LHCN-M2 (cell line): ENCODE measurements around the gene CNTNAP2. TPM values are rescaled to one million over a fixed set of nuclear protein-coding genes. Genes with fewer than 3 reads are reported as not detected.

Experiments
- DNase-seq: peaks from one replicate; pipeline ENCODE4 v3.0.0-alpha.2; 2012; ENCODE audit warnings: low read depth
- polyA plus RNA-seq: library from polyadenylated mRNA; unstranded; fragments of >200 nt; gene quantifications from one replicate; pipeline ENCODE4 v1.2.1, GENCODE V29; 2012; ENCODE audit warnings: missing spikeins
- total RNA-seq: library from RNA; depleted of rRNA; stranded (reverse); fragments of >200 nt; gene quantifications from 2 replicates; pipeline ENCODE4 v1.2.3, GENCODE V29; 2014; rRNA removed

CNTNAP2 gene
- not detected in 2 replicates for total RNA-seq
- polyA plus RNA-seq: not detected

DNA sequence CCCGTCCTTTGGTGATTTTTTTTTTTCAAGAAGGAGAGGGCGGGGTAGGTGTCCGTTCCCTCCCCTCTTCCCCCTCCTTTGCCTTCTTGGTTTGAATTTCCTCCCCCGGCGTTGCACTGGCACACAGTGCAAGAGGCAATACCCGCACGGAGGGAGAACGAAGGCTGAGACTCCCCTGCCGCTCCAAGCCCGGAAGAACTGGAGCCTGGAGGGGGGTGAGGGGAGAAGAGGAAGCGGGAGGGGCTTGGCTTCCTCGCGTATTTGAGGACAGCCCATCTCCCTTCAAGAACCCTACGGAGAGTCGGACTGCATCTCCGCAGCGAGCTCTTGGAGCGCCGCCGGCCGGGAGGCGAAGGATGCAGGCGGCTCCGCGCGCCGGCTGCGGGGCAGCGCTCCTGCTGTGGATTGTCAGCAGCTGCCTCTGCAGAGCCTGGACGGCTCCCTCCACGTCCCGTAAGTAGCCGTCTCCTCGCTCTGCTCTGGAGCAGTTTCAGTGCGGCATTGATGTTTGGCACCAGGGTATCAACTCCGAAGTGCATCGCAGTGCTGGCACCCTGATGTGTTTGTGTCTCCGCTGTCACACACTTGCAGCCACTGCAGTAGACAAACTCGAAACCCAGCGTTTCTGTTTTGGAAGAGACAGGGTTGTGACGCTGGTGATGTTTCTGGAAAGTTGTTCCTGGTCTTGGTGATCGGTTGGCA is at the start of gene CNTNAP2:
Gene CNTNAP2, plus strand, starts transcription at position 281 of the 702 bp plus-strand sequence. Its CDS starts 76 bp downstream, at position 357.
- no peak for DNase-seq

DNA sequence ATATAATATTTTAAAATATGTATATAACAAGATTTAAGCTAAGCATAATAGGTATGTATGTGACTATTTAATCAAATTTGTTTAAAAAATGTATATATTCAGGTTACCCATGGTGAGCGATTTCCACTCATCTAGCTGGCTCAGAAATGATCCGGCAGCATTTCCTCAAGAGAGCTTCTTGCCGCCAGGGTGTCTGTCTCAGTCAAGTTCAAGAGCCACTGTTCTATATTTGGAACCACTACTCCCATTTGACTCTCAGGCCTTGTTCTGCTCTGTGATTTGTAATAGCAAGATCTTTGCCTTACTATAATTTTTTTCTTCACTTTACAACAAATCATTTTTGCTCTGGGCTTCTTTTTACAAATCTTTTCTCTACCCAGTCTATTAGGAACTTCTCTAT is 48.7 kb upstream of the CNTNAP2 start:
- no peak for DNase-seq

DNA sequence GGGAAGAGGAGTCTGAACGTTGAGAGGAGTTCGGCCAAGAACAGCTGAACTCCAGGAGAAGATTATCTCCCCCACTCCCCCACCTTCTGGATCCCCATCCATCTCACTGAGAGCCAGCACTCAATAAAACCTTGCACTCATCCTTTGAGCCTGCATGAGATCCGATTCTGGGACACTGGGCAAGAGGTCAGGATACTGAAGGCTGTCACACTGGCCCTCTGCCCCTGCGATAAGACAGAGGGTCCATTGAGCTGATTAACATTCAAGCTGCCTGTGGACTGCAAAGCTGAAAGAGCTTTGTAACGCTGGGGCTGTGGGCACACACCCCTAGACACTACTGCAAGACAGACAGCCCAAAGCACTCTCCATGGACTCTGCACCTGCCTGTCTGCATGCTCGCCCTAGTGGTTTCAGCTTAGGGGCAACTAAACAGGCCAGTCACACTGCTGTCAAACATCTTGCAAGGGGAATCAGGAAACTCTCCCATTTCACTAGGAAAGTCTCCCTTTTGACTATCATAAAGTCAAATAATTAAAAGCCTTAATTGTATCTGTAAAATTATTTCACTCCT is 42.3 kb upstream of the CNTNAP2 start:
- no peak for DNase-seq

DNA sequence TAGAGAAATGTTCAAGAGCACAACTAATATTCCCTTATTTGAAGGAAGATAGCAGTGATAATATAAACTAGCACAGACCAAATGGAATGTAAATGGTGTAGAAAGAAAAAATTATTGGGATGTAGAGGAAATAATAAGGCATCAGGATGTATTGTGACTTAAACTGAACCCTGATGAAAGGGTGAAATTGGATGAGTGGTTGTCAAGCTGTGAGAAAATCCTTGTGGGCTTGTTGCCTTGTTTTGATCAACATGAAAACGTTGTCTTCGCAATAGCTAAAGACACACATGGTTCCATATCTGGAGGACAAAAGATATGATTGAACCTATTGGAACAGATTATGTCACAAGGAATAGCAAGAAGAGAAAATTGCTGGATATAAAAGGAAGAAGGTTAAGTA is 40.3 kb upstream of the CNTNAP2 start:
- no peak for DNase-seq

DNA sequence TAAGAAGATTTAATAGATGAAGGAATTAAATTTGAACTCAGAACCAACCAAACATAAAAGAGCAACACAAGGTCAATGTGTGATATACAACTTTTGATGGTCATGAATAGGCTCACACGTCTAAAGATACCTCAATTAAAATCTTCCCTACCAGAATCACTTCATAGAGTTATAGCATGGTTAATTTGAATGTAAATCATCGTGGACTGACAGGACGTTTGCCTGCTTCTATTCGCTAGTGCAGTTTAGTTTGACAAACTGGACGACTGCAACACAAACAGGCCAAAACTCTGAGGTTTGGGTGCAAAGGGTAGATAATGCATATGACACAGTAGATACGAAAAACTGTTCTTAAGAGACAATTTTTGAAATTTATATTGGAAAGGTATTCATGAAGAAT is 32.5 kb upstream of the CNTNAP2 start:
- DNase-seq: no peak

DNA sequence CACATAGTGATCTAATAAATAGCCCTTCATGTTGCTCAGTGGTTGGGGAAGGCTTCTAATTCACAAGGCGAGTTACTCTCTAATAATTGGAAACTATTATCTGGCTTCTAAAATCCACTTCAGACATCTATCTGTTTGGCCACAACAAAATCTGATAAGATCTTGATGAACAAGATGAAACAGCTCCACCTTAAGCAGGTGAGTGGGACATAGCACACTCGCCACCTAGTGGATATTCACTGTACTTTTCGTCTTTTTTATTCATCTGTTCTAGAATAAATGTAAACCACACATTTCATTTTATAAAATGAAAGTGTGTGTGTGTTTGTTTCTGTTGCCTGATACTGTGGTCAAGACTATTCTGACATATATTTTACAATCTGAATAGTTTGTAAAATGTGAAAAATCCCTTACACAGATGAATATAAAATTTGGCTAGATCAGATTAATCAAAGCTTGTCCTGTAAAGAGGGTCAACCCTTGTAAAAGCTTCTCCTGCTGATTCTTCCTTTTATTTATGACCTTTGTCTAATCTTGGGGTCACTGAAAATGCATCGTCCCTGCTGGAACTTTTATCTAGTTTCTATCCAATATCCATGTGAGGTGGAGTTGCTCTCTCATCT is 26.5 kb upstream of the CNTNAP2 start:
- DNase-seq: no peak

DNA sequence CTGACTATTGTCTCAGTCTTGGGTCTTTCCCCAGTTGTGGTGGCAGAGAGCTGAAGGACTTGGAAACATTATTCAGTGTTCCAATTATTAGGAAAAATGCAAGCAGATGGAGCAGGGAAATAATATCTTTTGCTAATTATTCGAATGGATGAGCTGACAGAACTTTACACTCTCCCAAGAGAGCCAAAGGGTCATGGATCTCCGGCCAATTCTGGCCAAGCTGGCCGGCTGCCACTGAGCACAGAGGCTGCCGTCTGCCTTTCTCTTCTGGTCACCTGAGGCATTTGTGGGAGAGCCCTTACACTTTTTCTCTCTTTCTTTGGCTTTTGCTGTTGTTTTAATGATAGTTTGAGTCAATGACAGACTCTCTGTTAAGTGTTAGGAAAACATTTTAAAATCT is 22.2 kb upstream of the CNTNAP2 start:
- DNase-seq: no peak

DNA sequence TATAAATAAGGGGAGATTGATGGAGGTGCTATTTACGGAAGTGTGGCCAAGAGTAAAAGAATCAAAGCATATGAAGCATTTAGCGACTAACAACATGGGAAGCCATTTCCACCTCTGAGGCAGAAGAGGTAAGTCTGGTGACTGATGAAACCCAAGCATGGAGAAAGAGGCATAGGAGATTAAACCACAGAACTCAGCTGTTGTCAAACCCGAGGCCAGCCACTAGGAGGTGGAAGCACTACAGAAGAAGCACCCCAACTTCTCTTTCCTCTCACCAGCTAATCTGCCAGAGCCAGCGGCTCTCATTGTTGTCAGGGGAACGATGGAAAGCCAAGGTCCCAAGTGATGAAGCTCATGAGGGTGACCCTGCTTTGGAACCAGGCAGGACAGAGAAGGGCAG is 19.6 kb upstream of the CNTNAP2 start:
- no peak for DNase-seq

DNA sequence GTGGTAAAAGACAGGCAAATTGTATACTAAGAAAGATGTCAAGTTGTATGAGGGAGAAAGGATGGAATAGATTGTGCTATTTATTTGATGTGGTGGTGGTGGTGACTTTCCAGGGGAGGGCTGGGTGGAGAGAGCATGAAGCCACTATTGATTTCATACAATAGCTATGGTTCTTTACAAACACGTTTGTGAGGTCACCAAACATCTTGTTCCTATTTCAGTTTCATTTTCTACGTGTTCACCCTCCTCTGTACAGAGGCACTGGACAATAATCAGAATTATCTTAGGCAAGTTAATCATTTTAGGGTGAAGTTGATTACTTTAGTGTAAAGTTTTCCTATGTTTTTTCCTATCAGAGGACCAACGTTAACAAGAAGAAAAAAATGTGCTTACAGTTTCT is 10.3 kb upstream of the CNTNAP2 start:
- DNase-seq: no peak

DNA sequence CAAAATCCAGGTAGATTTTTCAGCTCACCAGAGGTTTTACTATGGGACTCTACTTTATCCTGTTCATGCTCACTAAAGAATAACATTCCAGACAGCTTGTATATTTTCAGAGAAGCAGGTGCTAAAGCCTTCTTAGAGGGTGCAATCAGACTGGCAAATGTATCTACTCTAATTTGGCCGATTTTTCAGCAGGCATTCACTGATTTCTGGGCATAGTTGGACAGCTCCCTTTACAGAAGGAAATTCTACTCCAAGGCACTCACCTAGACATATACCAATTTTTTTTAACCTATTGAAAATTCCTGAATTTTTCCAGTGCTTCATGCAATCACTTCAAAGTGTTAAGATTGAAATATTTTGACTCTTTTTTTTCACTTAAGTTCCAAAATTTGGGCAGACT is 3.8 kb upstream of the CNTNAP2 start:
- DNase-seq: no peak

DNA sequence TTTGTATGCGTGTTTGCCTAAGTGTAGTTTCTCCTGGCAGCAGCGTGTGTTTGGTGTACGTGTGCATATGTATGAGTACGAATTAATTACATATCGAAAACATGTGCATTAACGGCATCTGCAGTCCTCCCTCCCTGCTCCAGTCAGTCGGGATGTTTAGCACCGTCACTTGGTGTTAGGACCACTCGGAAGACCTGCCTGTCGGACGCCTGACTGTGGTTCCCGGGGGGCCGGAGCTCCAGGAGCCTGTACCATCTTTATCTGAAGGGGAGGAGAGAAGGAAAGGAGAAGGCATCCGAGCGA is 1.1 kb upstream of the CNTNAP2 start:
- no peak for DNase-seq

DNA sequence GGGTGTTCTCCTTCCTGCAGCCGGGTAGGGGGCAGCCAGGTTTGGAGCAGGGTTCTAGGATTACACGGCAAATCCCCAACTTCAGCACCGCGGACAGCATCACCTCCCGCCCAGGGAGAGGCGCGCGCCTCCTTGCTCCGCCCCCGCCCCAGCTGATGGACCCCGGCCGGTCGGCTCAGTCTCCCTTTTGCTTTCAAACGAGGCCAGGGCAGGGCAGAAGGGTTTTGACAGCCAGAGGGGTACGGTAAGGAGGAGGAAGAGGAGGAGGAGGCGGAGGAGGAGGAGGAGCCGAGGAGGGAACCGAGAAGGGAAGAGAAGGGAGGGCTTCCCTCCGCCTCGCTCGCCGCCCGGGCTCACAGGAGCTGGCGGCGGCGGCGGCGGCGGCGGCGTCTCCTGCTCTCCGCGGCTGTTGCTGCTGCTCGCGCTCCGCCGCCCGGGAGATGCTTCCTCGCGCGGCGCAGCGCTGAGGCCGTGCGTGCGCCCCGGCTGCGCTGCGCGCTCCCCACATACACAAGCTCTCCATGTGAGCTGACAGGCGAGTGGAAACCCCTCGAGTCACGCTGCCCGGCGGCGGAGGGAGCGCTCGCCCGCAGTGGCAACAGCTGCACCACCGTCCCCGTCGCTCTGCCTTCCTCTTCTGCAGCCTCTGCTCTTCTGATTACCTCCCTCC is 615 bp upstream of the CNTNAP2 start:
- no peak for DNase-seq

DNA sequence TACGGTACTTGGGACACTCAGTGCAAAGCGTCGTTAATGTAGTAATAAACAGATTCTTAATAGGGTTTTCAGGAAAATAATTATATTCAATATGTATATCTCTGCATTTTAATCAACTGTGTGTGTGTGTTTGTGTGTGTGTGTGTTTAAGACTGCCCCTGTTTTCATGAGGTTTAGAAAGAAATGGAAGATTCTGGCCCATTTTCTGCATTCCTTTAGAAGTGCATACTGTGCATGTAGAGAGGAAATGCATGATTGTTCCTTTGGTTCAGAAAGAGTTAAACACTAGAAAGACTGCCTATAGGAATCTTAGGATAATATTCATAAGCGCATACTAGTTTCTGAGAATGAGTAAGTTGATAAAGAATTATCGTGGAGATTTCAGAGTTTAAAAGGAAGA is 975 bp downstream of the CNTNAP2 start:
- no peak for DNase-seq

DNA sequence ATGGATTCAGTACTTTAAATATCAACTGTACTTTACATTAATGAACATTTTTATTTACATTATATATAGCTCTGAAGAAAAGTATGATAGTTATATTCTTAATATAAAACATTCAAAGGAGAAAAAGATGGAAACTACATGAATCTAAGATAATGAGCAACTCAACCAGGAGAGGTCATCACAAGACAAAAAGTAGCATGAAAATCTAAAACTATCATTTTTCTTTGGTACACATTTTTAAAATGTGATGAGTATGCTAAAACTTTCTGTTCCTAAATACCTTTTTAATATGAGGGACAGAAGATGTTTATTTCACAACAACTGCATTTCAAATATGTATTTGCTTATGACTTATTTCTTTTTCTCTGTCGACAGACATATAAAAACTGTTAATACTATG is 2.4 kb downstream of the CNTNAP2 start:
- DNase-seq: no peak

DNA sequence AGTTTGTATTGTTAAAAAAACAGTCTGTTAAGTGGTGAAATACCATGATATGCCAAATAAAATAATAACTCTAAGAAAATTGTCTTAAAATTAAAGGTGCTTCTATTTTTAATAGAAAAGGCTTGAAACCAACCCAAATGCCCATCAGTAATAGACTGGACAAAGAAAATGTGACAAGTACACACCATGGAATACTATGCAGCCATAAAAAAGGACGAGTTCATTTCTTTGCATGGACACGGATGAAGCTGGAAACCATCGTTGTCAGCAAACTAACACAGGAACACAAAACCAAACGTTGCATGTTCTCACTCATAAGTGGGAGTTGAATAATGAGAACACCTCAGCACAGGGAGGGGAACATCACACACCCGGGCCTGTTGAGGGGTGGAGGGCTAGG is 7.1 kb downstream of the CNTNAP2 start:
- DNase-seq: no peak

DNA sequence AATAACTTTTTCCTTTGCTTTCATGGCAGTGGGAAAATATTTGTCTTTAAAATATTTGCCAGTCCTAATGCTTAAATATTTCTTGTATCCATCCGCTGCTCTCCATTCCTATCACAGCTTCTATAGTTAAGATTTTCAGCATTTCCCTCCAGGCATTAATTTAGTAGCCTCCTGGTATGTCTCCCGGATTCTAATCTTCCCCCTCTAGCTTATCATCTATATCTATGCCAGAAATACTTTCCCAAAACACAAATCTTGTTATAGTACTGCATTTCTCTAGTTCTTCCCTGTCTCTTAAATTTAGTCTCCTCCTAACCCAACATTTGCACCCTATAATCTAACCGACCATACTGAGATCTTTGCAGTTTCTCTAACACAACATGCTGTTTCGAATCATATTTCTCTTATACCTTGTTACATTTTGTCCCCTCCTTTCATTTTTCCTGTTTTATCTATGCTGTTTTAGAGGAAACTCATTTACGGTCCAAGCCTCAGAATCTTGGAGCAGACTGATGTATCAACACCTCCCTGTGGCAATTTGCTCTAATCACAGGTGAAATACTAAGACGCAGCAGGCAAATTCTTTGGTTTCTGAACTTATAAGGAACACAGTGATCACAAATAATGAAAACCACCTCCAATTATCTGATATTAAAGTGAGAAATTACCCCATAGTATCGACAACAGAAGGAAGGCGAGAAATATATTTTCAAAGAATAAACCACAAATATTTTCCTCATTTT is 10.3 kb downstream of the CNTNAP2 start:
- no peak for DNase-seq

DNA sequence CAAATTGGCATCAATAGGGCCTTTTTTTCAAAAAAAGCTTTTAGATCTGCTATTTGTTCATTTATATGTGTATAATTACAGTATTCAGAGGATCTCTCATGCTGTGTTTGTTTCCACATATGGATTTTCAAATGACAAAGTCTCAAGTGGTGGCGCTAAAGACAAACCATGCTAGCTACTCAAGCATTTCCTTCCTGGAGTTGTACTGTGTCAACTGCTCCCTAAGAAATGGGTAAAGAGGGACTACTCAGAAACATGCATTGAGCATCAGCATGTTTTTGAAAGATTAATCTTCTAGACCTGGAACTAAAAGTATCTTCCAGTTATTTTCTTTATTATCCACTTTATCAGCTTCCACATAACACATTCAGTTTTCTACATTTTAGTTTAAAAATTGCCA is 12.7 kb downstream of the CNTNAP2 start:
- no peak for DNase-seq

DNA sequence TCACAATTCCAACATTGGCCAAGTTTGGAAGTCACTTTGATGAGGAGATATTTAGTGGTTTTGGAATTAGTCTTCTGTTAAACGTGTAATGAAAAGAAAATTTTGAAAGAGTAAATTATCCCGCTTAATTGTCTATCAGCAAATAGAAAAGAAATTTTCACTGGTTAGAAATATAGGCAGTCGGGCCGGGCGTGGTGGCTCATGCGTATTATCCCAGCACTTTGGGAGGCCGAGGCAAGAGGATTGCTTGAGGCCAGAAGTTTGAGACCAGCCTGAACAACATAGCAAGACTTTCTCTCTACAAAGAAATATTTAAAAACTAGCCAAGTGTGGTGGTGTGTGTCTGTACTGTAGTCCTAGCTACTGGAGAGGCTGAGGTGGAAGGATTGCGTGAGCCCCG is 13.4 kb downstream of the CNTNAP2 start:
- no peak for DNase-seq

DNA sequence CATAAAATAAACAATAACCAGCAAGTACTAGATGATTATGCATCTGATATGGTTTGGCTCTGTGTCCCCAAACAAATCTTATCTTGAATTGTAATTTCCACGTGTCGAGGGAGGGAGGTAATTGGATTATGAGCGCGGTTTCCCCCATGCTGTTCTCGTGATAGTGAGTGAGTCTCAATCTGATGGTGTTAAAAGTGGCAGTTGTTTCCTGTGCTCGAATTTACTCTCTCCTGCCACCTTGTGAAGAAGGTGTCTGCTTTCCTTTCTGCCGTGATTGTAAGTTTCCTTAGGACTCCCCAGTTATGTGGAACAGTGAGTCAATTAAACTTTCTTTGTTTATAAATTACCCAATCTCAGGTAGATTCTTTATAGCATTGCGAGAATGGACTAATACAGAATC is 15.1 kb downstream of the CNTNAP2 start:
- DNase-seq: no peak

DNA sequence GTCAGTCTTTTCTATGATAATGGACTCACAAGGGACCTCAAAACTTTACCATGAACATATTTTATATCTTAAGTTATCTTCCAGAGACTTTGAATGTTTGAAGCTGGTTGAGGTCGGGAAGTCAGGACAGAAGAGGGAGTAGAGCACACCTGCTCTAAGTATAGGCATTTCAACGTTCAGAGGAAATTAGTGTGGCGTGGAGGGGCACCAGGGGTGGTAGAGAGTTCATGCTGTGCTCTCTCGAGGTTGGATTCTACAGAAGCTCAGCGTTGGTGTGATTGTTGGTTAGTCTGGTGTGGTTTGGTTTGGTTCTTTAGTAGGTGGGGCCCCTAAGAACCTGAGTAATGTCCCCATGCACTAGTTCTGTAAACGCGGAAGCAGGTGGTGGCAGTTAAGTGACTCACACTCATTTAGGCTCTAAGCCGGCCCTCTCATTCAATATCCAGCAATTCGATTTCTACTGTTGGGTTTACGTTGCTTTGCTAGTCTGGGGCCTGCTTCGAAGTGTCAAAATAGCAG is 19.8 kb downstream of the CNTNAP2 start:
- DNase-seq: no peak

DNA sequence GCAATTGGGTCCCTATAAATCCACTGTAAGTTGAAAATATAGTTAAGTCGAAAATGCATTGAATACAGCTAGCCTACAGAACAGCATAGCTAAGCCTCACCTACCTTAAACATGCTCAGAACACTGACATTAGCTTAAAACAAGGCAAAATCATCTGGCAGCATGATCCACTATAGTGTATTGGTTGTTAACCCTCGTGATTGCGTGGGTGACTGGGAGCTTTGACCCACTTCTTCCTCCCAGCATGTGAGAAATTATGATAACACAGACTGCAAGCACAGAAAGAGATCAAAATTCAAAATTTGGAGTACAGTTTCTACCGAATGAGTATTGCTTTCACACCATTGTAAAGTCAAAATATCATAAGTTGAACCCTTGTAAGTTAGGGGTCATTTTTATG is 22.3 kb downstream of the CNTNAP2 start:
- DNase-seq: no peak
